ENCODE data around the gene BAHCC1.

BAHCC1 gene

GRCh38 chr17:81387100-81388090, 7.9 kb upstream of the BAHCC1 start:
- DNase-seq = no peak

DNA sequence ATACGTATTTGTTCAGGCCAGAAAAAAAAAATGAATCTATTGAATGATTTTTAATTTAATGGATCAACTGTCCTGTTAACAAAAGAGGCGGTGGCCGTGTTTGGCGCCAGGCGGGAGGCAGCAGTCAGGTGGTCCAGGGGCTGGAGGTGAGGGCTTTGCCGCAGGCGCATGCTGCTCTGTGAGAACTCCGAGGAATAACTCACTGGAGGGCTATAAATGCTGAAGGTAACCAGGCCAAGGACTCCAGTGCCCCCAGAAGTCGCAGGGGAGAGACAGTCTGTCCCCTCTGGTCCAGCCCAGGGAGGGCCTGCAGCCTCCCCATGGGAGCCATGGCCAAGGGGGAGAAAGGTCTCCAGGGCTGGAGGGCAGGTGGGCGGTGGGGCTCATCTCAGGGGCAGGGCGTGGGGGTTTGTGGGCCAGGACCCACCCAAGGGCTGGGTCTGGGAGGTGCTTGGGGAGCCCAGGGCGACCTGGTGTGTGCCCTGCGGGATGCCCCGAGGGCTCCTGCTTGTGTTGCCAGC, 7.1 kb upstream of the BAHCC1 start:
- no peak for DNase-seq

GRCh38 chr17:81388612-81389367, 6.5 kb upstream of the BAHCC1 start:
- DNase-seq = no peak

DNA sequence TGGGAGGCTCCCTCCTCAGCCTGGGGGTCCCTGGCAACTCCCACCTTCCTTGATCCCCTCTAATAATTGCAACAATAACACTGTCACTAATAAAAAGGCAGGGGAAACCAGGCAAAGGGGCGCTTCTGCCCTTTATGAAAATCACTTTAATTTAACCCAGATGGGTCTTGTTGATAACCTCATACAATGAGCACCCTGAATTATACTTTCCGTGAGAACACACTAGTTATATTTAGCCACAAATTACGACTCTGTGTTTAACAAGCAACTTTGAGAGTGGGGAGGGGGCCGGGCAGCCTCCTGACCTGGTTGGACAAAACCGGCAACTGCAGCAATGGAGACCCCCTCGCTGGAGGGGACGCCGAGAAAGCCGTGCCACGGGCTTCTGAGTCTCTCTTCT, 5.7 kb upstream of the BAHCC1 start:
- no peak for DNase-seq

GRCh38 chr17:81390029-81390872, 5.0 kb upstream of the BAHCC1 start:
- DNase-seq = no peak

DNA sequence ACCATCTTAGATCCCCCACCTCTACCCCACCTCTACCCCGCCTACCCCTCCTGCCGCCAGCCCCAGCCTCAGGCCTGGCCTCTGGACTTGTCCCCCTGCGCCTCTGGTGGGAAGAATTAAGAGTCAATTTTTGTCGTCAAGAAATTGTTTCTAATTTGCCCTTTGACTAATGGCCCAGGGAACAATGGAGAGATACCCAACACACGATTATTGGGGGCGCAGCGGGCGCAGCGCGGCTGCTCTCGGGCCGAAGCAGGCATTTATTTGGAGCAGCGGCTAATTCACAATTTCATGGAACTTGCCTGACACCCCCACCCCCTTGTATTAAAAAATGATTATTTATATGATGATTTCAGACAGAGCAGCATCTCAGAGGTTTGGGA, 4.4 kb upstream of the BAHCC1 start:
- no peak for DNase-seq

GRCh38 chr17:81391293-81391935, 3.8 kb upstream of the BAHCC1 start:
- no peak for DNase-seq

DNA sequence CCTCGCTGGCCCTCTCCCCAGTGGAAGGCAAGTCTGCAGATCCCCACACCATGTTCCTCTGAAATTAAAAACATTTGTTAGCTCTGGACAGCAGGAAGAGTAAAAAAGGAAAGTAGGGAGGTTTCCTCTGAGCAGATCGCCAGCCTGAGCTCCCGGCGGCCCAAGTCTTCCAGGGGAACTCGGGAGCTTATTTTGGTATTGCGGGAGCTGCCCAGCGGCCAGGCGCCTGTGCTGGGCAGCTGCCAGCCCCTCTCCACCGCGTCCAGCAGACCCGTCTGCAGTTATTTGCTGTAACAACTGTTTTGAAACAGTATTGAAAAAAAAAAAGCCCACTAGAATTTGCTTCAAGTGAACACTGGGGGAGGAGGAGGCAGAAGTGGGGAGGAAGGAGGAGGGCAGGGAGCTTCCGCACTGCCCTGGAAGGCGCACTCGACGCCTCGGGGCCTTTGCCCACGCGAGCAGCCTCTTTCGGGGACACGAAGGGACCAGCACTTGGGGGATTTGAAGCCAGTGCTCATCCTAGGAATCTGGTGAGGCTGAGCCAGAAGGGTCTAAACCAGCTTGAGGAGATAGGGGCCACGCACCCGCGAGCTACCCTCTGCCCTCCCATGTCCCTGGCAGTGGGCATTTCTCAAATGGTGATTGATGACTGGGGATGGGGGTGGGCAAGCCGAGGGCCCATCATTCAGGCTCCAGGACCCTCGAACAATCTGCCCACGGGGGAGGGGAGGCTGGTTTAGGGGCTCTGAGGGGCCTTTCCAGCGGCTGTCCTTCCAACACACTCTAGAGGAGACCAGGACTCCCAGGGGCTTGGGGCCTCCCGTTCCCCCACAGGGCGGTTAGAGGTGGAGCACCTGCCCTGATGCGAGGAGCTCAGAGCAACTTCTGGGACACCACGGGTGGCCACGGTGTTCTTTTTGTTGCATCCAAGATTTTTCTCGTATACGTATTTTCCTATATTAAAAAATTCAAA, 3.0 kb upstream of the BAHCC1 start:
- no peak for DNase-seq

DNA sequence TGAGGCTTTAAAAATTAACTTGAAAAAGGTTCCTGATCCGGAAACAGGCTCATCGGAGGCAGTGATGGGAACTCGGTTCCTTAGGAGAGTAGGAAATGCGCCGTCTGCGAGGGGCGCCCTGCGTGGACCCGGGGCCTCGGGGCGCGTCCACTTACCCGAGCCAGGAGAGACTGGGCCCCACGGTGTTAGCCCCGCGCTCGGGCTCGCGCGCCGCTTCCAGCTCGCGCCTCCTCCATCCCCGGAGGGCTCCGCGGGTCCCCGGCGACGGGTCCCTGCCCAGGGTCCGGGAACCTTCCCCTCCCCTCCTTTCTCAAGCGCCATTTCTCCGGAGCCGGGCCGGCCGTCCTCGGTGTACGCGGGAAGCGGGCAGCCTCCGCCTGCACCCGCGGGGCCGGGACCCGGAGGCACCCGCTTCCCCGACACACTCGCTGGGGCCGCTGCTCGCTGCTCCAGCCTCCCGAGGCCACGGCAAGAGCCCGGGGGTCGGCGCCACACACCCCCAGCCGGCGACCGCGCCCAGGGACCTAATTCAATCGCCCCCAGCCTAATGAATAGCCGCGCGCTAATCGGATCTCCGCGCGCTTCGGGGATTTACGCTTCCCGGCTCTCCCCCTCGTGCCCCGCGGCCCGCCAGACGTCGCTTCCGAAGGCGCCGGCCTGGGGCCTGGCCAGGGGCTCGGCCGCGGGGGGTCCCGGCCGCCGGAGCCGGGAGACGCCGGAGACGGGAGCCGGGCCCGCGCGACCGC, 2.2 kb upstream of the BAHCC1 start:
- no peak for DNase-seq

DNA sequence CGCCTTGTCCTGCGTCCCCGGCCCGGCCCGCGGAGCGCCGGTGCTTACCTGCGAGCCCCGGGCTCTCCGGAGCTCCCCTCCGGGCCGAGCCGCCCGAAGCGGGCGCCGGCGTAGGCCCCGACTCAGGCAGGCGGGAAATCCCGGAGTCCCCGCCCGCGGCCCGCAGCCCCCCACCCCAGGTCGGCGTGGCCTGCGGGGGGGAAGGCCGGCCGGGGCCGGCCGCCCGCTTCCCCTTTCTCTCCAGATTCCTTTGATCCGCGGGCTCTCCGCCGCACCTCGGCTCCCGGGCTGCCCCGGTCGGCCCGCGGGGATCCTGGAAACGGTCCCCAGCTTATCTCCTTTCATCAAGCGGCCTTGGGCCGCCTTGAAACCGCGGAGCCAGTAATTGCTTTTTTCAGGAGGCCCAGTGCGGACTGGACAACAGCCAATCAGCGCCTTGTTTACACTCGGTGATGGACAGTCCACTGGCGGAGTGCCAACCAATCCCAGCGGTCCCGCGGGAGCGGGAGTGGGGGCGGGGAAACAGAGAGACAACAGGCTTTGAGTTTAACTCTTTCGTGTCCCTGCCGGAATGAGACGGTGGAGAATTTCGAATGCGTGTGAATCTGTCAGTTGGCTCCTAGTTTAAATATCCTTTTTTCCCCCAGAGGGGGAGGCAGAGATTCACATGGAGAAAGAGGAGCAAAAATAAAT, 1.4 kb upstream of the BAHCC1 start:
- DNase-seq = peak; percentile 99

DNA sequence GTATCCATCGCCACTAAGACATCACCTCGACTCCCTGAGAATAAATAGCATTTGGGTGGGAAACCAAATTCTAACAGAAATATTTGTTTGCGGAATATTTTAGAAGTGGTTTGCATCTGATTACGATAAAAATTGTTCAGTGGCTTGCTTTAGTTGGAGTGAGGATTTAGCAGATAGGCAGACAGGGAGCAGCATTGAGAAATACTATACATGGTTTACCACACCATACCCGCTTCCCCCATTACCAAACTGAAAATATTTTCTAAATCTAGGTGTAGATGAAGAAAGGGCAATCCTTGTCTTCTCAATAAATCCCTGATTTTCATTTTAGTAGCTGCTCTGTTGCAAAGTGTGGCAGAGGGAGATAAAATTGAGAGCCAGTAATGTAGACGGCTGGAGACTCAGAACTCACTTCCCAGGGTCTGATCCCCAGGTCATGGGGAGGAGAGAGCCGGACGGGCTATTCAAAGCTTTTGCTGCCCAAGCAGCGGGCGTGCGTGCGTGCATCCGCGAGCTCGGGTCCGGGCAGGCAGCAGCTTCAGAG, 808 bp upstream of the BAHCC1 start:
- no peak for DNase-seq

DNA sequence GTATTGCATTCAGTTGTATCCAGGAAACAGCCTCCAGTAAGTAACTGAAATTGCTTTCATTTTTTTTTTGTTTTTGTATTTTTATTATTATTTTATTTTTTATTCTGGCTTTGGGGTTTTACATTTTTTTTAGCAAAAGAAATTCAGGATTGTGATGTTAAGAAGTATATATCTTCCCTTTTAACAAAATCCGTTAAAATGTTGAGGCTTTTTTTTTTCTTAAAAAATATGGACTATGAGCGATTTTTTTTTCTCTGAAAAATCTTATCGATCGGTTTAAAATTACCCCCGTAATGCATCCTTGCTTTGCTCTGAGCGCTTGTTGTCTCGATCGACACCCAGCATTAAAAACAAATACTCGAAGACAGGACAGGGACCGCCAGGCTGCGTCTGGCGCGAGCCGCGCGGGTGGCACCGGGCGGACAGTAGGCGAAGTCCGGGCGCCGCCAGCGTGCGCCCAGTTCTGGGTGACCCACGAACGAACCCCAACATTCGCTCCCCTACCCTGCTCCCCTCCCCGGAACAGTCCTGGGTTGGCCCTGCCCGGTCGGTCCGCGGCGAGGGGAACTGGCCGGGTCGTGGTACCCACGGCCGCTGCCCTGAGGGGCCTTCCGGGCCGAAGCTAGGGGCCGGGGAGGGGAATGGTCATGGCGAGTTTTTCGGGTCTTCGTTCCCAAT, 482 bp downstream of the BAHCC1 start:
- DNase-seq = no peak

GRCh38 chr17:81396278-81396721, 1.0 kb downstream of the BAHCC1 start:
- DNase-seq = no peak

DNA sequence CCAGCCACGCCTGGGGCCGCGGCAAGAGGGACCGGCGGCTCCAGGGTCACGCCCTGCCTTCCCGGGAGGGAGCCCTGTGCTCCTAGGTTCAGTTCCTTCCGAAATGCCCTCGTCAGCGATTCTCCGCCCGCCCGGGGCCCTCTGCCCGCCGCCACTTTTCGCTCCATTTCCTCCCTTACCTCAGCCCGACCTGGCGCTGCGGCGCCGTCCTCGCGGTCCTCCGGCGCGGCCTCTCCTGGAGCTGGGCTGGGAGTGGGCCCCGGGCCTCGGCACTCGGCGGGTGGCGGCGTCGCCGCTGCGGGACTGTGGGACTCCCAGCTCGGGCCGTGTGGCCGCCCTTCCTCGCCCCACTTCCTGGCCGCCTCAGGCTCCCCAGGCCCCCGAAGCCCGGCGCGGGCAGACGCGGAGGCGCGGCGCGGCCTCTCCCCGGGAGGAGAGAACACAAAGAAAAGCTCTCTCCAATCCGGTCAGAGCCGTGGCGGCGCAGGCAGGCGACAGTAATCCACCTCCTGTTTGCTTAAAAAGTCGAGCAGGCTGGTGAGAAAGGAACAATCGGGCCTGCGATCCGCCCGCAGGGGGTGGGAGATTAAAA, 1.6 kb downstream of the BAHCC1 start:
- DNase-seq = no peak

- DNase-seq = peak; percentile 32
Observed at GRCh38 chr17:81397314-81398175, 2.3 kb downstream of the BAHCC1 start.

DNA sequence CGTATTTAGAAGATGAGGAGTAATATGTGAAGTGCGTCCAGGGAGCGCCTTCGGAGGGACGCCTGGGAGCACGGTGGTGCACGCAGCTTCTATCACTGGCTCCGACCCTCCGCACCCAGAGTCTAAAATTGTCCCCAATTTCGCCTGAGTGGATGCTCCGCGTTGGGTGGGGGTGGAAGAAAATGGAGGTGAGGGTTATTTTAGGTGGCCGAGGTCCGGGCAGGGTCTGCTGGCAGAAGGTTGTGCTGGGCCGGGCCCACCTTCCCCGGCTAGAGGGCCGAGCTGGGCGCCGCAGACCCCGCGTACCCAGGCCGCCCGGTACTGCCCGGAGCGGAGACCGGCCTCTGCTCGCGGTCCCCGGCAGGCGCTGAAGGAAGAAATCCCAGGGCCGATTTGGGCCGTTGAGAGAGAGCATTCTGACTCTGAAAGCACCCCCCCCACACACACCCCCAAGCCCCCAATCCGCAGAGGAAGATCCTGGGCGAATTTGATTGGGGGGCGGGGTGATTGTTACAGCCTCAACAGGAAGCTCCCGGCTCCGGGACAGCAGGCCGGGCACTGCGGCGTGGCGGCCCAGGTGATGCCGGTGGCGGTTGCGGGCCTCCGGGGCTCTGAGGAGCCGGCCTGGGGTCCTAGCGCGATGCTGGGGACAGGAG, 3.0 kb downstream of the BAHCC1 start:
- DNase-seq = no peak
